ENCODE results near the gene ATG7. TPM values are rescaled to one million over a fixed set of nuclear protein-coding genes. Genes with fewer than 3 reads are reported as not detected.

ATG7 gene
- total RNA-seq, 4 donors from 2014 or later: 54.8 to 126 (median 100) TPM

- no peaks in the 10 kb centered on the region for H3K36me3 ChIP-seq
- peaks cover 0 to 5% of the 10 kb centered on the region in 2 donors for H3K4me1 ChIP-seq
- intact Hi-C loops (cut with DNase I; ENCODE audit: low total_unique reads): no loop called here
- H3K27me3 ChIP-seq: no peaks in the 10 kb centered on the region
- no peaks in the 10 kb centered on the region for H3K9me3 ChIP-seq
- DNase-seq: peak; percentile 15 to 53
- TF ChIP-seq CTCF (IDR thresholded peaks at IDR 0.05) (peak in 1 of 4 experiments; percentile 8), POLR2A (IDR thresholded peaks at IDR 0.05) (no peak)
- peak overlapping the region; percentile 12 to 34 for H3K27ac ChIP-seq
- no peak overlapping the region for H3K4me3 ChIP-seq
These were observed 242.1 kb downstream of the ATG7 start for GRCh38 chr3:11514191-11514821.

GRCh38 chr3:11517601-11518000 lies 245.4 kb downstream of the ATG7 start:
- no peak for DNase-seq
- intact Hi-C loops (cut with DNase I; ENCODE audit: low total_unique reads): no loop called here
- TF ChIP-seq POLR2A (IDR thresholded peaks at IDR 0.05): no peak
- TF ChIP-seq CTCF (IDR thresholded peaks at IDR 0.05): no peak

GRCh38 chr3:11521167-11521566 lies 249.0 kb downstream of the ATG7 start:
- no peaks in the 10 kb centered on the region for H3K36me3 ChIP-seq
- TF ChIP-seq POLR2A (IDR thresholded peaks at IDR 0.05) (no peak), CTCF (IDR thresholded peaks at IDR 0.05) (no peak)
- no peak overlapping the region for H3K4me3 ChIP-seq
- peaks cover 4% of the 10 kb centered on the region in 2 donors for H3K4me1 ChIP-seq
- no peak for DNase-seq
- H3K27me3 ChIP-seq: no peaks in the 10 kb centered on the region
- intact Hi-C loops (cut with DNase I; ENCODE audit: low total_unique reads): no loop called here
- H3K27ac ChIP-seq: peak overlapping the region; percentile 71 to 87
- no peaks in the 10 kb centered on the region for H3K9me3 ChIP-seq

More at GRCh38 chr3:11517601-11518000, 245.4 kb downstream of the ATG7 start:
- H3K9me3 ChIP-seq: no peaks in the 10 kb centered on the region
- H3K27me3 ChIP-seq: no peaks in the 10 kb centered on the region
- H3K36me3 ChIP-seq: no peaks in the 10 kb centered on the region
- H3K27ac ChIP-seq: peak overlapping the region; percentile 71 to 87
- peaks cover 0 to 1% of the 10 kb centered on the region in 2 donors for H3K4me1 ChIP-seq
- H3K4me3 ChIP-seq: no peak overlapping the region

- Histone ChIP-seq H3K27me3 (no peaks in the 10 kb centered on the region), H3K36me3 (no peaks in the 10 kb centered on the region), H3K4me3 (no peak overlapping the region), H3K4me1 (peaks cover 4% of the 10 kb centered on the region in 2 donors), H3K9me3 (no peaks in the 10 kb centered on the region), H3K27ac (peak overlapping the region; percentile 82 to 94)
- DNase-seq: no peak
- intact Hi-C loops (cut with DNase I; ENCODE audit: low total_unique reads): no loop called here
- TF ChIP-seq POLR2A (IDR thresholded peaks at IDR 0.05) (no peak), CTCF (IDR thresholded peaks at IDR 0.05) (no peak)
These were observed 250.2 kb downstream of the ATG7 start for GRCh38 chr3:11522398-11522715.

GRCh38 chr3:11522953-11523571 lies 250.9 kb downstream of the ATG7 start:
- Histone ChIP-seq H3K27ac (peak overlapping the region; percentile 82 to 94), H3K9me3 (no peaks in the 10 kb centered on the region), H3K4me1 (peaks cover 4% of the 10 kb centered on the region in 2 donors), H3K4me3 (no peak overlapping the region), H3K36me3 (no peaks in the 10 kb centered on the region), H3K27me3 (no peaks in the 10 kb centered on the region)
- intact Hi-C loops (cut with DNase I; ENCODE audit: low total_unique reads): no loop called here
- TF ChIP-seq CTCF (IDR thresholded peaks at IDR 0.05) (no peak), POLR2A (IDR thresholded peaks at IDR 0.05) (no peak)
- peak; percentile 57 to 63 for DNase-seq

Measured in uterus (tissue), 4 donors.